ENCODE data around the gene LETMD1.

DNA sequence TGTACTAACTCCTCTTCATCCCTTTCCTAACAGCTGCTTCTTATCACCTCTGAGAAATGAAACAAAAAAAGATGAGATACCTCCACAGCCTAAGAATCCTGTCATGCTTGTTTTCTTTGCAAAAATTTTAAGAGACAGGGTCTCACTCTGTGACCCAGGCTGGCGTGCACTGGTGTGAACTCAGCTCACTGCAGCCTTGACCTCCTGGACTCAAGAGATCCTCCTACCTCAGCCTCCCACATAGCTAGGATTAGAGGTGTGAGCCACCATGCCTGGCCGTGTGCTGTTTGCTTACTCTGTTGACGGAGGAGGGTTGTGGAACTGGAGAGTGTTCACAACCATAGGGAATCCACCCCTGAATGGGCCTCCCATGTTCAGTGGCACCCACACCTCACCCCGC, 19.1 kb downstream of the LETMD1 start:
- TF ChIP-seq, protein P1, sequence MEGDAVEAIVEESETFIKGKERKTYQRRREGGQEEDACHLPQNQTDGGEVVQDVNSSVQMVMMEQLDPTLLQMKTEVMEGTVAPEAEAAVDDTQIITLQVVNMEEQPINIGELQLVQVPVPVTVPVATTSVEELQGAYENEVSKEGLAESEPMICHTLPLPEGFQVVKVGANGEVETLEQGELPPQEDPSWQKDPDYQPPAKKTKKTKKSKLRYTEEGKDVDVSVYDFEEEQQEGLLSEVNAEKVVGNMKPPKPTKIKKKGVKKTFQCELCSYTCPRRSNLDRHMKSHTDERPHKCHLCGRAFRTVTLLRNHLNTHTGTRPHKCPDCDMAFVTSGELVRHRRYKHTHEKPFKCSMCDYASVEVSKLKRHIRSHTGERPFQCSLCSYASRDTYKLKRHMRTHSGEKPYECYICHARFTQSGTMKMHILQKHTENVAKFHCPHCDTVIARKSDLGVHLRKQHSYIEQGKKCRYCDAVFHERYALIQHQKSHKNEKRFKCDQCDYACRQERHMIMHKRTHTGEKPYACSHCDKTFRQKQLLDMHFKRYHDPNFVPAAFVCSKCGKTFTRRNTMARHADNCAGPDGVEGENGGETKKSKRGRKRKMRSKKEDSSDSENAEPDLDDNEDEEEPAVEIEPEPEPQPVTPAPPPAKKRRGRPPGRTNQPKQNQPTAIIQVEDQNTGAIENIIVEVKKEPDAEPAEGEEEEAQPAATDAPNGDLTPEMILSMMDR (conservative IDR thresholded peaks at IDR 0.05): no peak
- TF ChIP-seq ZFX (IDR thresholded peaks at IDR 0.05): no peak
